K562 (cell line): ENCODE measurements around the gene RBFOX2. TPM values are rescaled to one million over a fixed set of nuclear protein-coding genes. Genes with fewer than 3 reads are reported as not detected.

Experiments used
- ATAC-seq: fragments of 200-7000 bp; cut with Tn5 transposase; 3 replicates; pipeline ENCODE4 v1.9.1; 2020; ENCODE audit warnings: moderate library complexity
- BruUV-seq: library from RNA; stranded (reverse); fragments of 400-500 nt; replicated peaks from 2 replicates; lab custom pipeline; 2021; lab: Mats Ljungman, UMichigan
- CTCF ChIA-PET: fragments of 300-600 bp; formaldehyde crosslinking; extraction: SDS; loops from one replicate; lab custom pipeline; 2021; ENCODE audit warnings: low intra/inter-chr PET ratio; lab: Yijun Ruan, JAX
- POLR2A ChIA-PET: fragments of 300-600, 350-650 bp; sonication (Branson Sonifier 250); formaldehyde crosslinking; extraction: SDS; loops from one replicate; lab custom pipeline; 2021; ENCODE audit warnings: antibody characterized with exemption, inconsistent platforms; lab: Yijun Ruan, JAX
- DNase-seq, 4 experiments: peaks; one replicate each; pipeline versions ENCODE4 v3.0.0 to v3.0.0-alpha.2; 2011 to 2018; ENCODE audit warnings: low spot score in 3 of 4, mixed read lengths in 3 of 4; ENCODE audit errors: extremely low read depth in 1 of 4
- FAIRE-seq: peaks from 2 replicates; lab custom pipeline; 2011; peaks lifted over from hg19 to GRCh38; lab: Jason Lieb, UNC
- H2AFZ ChIP-seq: 2 replicates; pipeline ENCODE4 v1.6.0; 2011; ENCODE audit warnings: low read depth, low read length, control low read depth, inconsistent platforms
- H3K27ac ChIP-seq: fragments of 200-600 bp; 3 replicates; pipeline ENCODE4 v1.8.0; 2011; ENCODE audit warnings: low read depth, mild to moderate bottlenecking, control low read depth, inconsistent platforms, low read length, moderate library complexity, mixed read lengths; ENCODE audit errors: extremely low read depth
- H3K27me3 ChIP-seq, 2 experiments: fragments of 300-600 bp in 1 of 2; 2 replicates in 1 of 2; 3 replicates in 1 of 2; pipeline versions ENCODE4 v1.6.0 to v1.8.0; 2011; ENCODE audit warnings: inconsistent platforms in 2 of 2, low read length in 2 of 2, mild to moderate bottlenecking in 1 of 2, mixed read lengths in 1 of 2, moderate library complexity in 1 of 2; ENCODE audit not compliant: control insufficient read depth in 2 of 2, insufficient read depth in 2 of 2
- H3K36me3 ChIP-seq: fragments of 300-600 bp; 3 replicates; pipeline ENCODE4 v1.8.0; 2011; ENCODE audit warnings: mild to moderate bottlenecking, low read length, inconsistent platforms; ENCODE audit not compliant: control insufficient read depth, insufficient read depth
- H3K4me1 ChIP-seq, 2 experiments: fragments of 200-600 bp in 1 of 2; replicated peaks in 1 of 2; 2 replicates in 1 of 2; 3 replicates in 1 of 2; pipeline versions ENCODE4 v1.5.1 to v1.8.0; 2011; ENCODE audit warnings: inconsistent platforms in 2 of 2, low read length in 2 of 2, mild to moderate bottlenecking in 1 of 2, mixed read lengths in 1 of 2, moderate library complexity in 1 of 2; ENCODE audit not compliant: control insufficient read depth in 2 of 2, insufficient read depth in 2 of 2
- H3K4me2 ChIP-seq: 2 replicates; pipeline ENCODE4 v1.6.1; 2011; ENCODE audit warnings: low read length, control low read depth, inconsistent platforms, mixed read lengths; ENCODE audit not compliant: insufficient read depth
- H3K4me3 ChIP-seq: fragments of 200-600 bp; sonication (generic), shearing (Covaris generic); 2 replicates; pipeline ENCODE4 v1.5.1; 2016; ENCODE audit warnings: control low read depth, inconsistent platforms
- H3K79me2 ChIP-seq: fragments of 200-600 bp; 3 replicates; pipeline ENCODE4 v1.8.0; 2011; ENCODE audit warnings: low read length, inconsistent platforms; ENCODE audit not compliant: control insufficient read depth, insufficient read depth
- H3K9ac ChIP-seq, 2 experiments: 2 replicates each; pipeline versions ENCODE4 v1.6.0 to v1.6.1; 2011; ENCODE audit warnings: low read depth in 2 of 2, low read length in 2 of 2, control low read depth in 1 of 2, inconsistent platforms in 1 of 2, mild to moderate bottlenecking in 1 of 2, mixed read lengths in 1 of 2; ENCODE audit not compliant: insufficient read depth in 1 of 2
- H3K9me1 ChIP-seq: one replicate; pipeline ENCODE4 v1.6.0; 2011; ENCODE audit warnings: inconsistent platforms, mild to moderate bottlenecking, low read length, moderate library complexity; ENCODE audit not compliant: control insufficient read depth, insufficient read depth
- H3K9me3 ChIP-seq: replicated peaks from 2 replicates; pipeline ENCODE4 v1.5.1; 2011; ENCODE audit warnings: low read depth, low read length, inconsistent platforms; ENCODE audit not compliant: control insufficient read depth, insufficient read depth
- H4K20me1 ChIP-seq: replicated peaks from 2 replicates; pipeline ENCODE4 v1.6.1; 2011; ENCODE audit warnings: low read length, inconsistent platforms, mixed read lengths; ENCODE audit not compliant: control insufficient read depth, insufficient read depth
- CTCFL ChIP-seq: IDR thresholded peaks from 2 replicates; pipeline ENCODE4 v1.6.1; 2011; ENCODE audit warnings: borderline replicate concordance, low read depth, mild to moderate bottlenecking, moderate library complexity, low read length; ENCODE audit not compliant: insufficient read depth, poor library complexity, severe bottlenecking
- GTF2E2 ChIP-seq: fragments of 200-800 bp; sonication (Bioruptor generic); IDR thresholded peaks from 2 replicates; pipeline ENCODE4 v1.6.1; 2016; ENCODE audit warnings: missing genetic modification characterization, missing compliant biosample characterization
- JUND ChIP-seq, 2 experiments: IDR thresholded peaks; 2 replicates in 1 of 2; 3 replicates in 1 of 2; pipeline ENCODE4 v1.6.1; 2011; ENCODE audit warnings: borderline replicate concordance in 2 of 2, low read depth in 2 of 2, low read length in 2 of 2, improper control_type of control experiment in 1 of 2, missing biosample characterization in 1 of 2, missing genetic modification characterization in 1 of 2, missing genetic modification reagents in 1 of 2
- KHSRP ChIP-seq: fragments of 450-650 bp; IDR thresholded peaks from 2 replicates; pipeline ENCODE4 v1.6.1; 2017
- MXD1 ChIP-seq: fragments of 250-450 bp; sonication (Bioruptor Pico); IDR thresholded peaks from 2 replicates; pipeline ENCODE4 v1.8.0; 2021; ENCODE audit warnings: borderline replicate concordance, mild to moderate bottlenecking, moderate library complexity; ENCODE audit not compliant: poor library complexity, severe bottlenecking
- NR4A1 ChIP-seq, 2 experiments: fragments of 250-450 bp in 1 of 2; fragments of 450-650 bp in 1 of 2; sonication (Bioruptor Pico) in 1 of 2; IDR thresholded peaks; 2 replicates each; pipeline versions ENCODE4 v1.4.0 to v1.6.1; 2016 to 2020; ENCODE audit warnings: mild to moderate bottlenecking in 2 of 2, missing compliant biosample characterization in 1 of 2, missing genetic modification characterization in 1 of 2, moderate library complexity in 1 of 2
- POLR2B ChIP-seq: fragments of 450-650 bp; IDR thresholded peaks from 2 replicates; pipeline ENCODE4 v1.6.1; 2018; ENCODE audit warnings: low read depth; ENCODE audit not compliant: partially characterized antibody
- POLR2H ChIP-seq: IDR thresholded peaks from 2 replicates; pipeline ENCODE4 v1.6.1; 2016; ENCODE audit warnings: missing genetic modification characterization, low read depth, mild to moderate bottlenecking, control low read depth, missing compliant biosample characterization, moderate library complexity
- RBM22 ChIP-seq: fragments of 200-400 bp; formaldehyde crosslinking; IDR thresholded peaks from 2 replicates; pipeline ENCODE4 v1.6.1; 2018; ENCODE audit warnings: low read length, low read depth; ENCODE audit not compliant: poor library complexity, severe bottlenecking
- RFX5 ChIP-seq: IDR thresholded peaks from 2 replicates; pipeline ENCODE4 v1.6.1; 2011; ENCODE audit warnings: low read depth, mild to moderate bottlenecking, improper control_type of control experiment, low read length
- SMARCB1 ChIP-seq: IDR thresholded peaks from 2 replicates; pipeline ENCODE4 v1.6.1; 2011; ENCODE audit warnings: improper control_type of control experiment, low read depth; ENCODE audit not compliant: insufficient read length
- SNIP1 ChIP-seq: fragments of 450-650 bp; IDR thresholded peaks from 2 replicates; pipeline ENCODE4 v1.7.1; 2017; ENCODE audit warnings: low read depth, mild to moderate bottlenecking
- SNRNP70 ChIP-seq: fragments of 200-400 bp; formaldehyde crosslinking; optimal IDR thresholded peaks from 2 replicates; pipeline ENCODE3; 2017; ENCODE audit warnings: low read depth, low read length
- XRCC3 ChIP-seq: fragments of 450-650 bp; IDR thresholded peaks from 2 replicates; pipeline ENCODE4 v1.6.1; 2017; ENCODE audit warnings: mild to moderate bottlenecking, moderate library complexity
- ZNF146 ChIP-seq: IDR thresholded peaks from one replicate; pipeline ENCODE4 v1.6.1; 2018; ENCODE audit warnings: missing compliant biosample characterization; ENCODE audit not compliant: unreplicated experiment
- ZNF347 ChIP-seq: fragments of 450-650 bp; formaldehyde crosslinking; IDR thresholded peaks from 2 replicates; pipeline ENCODE4 v1.4.0; 2020; ENCODE audit warnings: low read depth, mild to moderate bottlenecking, moderate library complexity
- ZNF707 ChIP-seq: fragments of 250-450 bp; sonication (Bioruptor Pico); conservative IDR thresholded peaks from 2 replicates; pipeline ENCODE4 v1.8.0; 2022; ENCODE audit warnings: inconsistent platforms, mild to moderate bottlenecking, moderate library complexity
- ZNF778 ChIP-seq: fragments of 450-650 bp; formaldehyde crosslinking; IDR thresholded peaks from 2 replicates; pipeline ENCODE4 v1.4.0; 2020; ENCODE audit warnings: mild to moderate bottlenecking, moderate library complexity
- WGBS: fragments of 100-300 bp; shearing (Covaris generic); methylation state at CpG from one replicate; pipeline ENCODE4 v1.1.6; 2016; ENCODE audit warnings: low coverage, mixed read lengths; ENCODE audit not compliant: insufficient coverage; ENCODE audit errors: missing lambda C conversion rate; 5-methylcytosine and 5-hydroxymethylcytosine counted together
- in situ Hi-C: fragments of 300-500 bp; cut with MboI; formaldehyde crosslinking; loops from 4 replicates; pipeline ENCODE4 v1.15.0; 2018; ENCODE audit warnings: inconsistent platforms, mixed read lengths
- intact Hi-C: fragments of 100-400 bp; cut with micrococcal nuclease; formaldehyde crosslinking; loops from 2 replicates; pipeline ENCODE4 v1.14.2; 2022
- polyA plus RNA-seq, 8 experiments: library from polyadenylated mRNA; depleted of rRNA in 4 of 8; stranded (reverse) in 5 of 8; unstranded in 3 of 8; fragments of >200 nt; fragmentation: Nextera tagmentation in 2 of 8; fragmentation: Illumina TruSeq in 1 of 8; extraction: Ambion mirVana in 2 of 8; extraction: Trizol in 1 of 8; gene quantifications; 2 replicates each; pipeline versions ENCODE4 v1.2.1 to v1.2.3, GENCODE V29; 2011 to 2014; ENCODE audit warnings: inconsistent platforms in 1 of 8, missing spikeins in 1 of 8
- total RNA-seq, 7 experiments: library from RNA; depleted of rRNA in 6 of 7; stranded (reverse); fragments of >200 nt in 6 of 7; fragmentation: Illumina TruSeq in 2 of 7; extraction: Trizol in 2 of 7; gene quantifications; 2 replicates each; pipeline versions ENCODE4 v1.2.1 to v1.2.3, GENCODE V29; 2011 to 2021; ENCODE audit warnings: low replicate concordance in 1 of 7

The RBFOX2 gene
- total and polyA plus RNA-seq, 9 of the 15 experiments (the other 6 are each of a cell fraction or from before 2014, with no cell fraction given) = 5.8 to 24.8 (median 14.2) TPM

- no peak for DNase-seq
- Histone ChIP-seq H3K27ac (no peak overlapping the region), H3K4me1 (peaks cover 0 to 8% of the 10 kb centered on the region in 2 experiments; a peak in 2 of 5 replicates), H3K27me3 (no peaks in the 10 kb centered on the region), H3K36me3 (no peaks in the 10 kb centered on the region), H3K9me3 (no peaks in the 10 kb centered on the region), H3K4me2 (no peak overlapping the region), H3K4me3 (no peak overlapping the region), H3K79me2 (no peaks in the 10 kb centered on the region; the same call in 2 of the 3 replicates), H4K20me1 (0 out of 2 replicates have a peak, but pooled peaks cover 7% of the 10 kb centered on the region), H3K9me1 (no peaks in the 10 kb centered on the region), H3K9ac (no peak overlapping the region), H2AFZ (no peak overlapping the region)
- no peak for ATAC-seq
- CTCF ChIA-PET = no interaction called here
- POLR2A ChIA-PET = interaction anchor here (1.5 kb wide), 1 partner anchor 22 kb away, joined by 3 read pairs; no protein-coding TSS in a partner anchor
- in situ Hi-C loops = no loop called here
- intact Hi-C loops = no loop called here
- BruUV-seq = no TSS peak
- no peak for FAIRE-seq
- WGBS = 47% methylated on average over 4 of the region's 4 CpGs
- TF ChIP-seq SNIP1 = no peak
- no peak for TF ChIP-seq POLR2H (tag)
- no peak for TF ChIP-seq SMARCB1
- no peak for TF ChIP-seq ZNF146 (CRISPR knock-in tag)
- TF ChIP-seq ZNF707 = no peak
- no peak for TF ChIP-seq CTCFL
- no peak for TF ChIP-seq NR4A1 (CRISPR knock-in tag; IDR thresholded peaks at IDR 0.05)
- TF ChIP-seq NR4A1 (tag; IDR thresholded peaks at IDR 0.05) = no peak
- TF ChIP-seq RBM22 = no peak
- no peak for TF ChIP-seq ZNF347
- TF ChIP-seq POLR2B = no peak
- TF ChIP-seq SNRNP70 = no peak
- no peak for TF ChIP-seq KHSRP
- no peak for TF ChIP-seq MXD1 (CRISPR knock-in tag)
- no peak for TF ChIP-seq JUND (IDR thresholded peaks at IDR 0.05; ENCODE audit: borderline replicate concordance, low read depth, low read length)
- no peak for TF ChIP-seq JUND (tag; IDR thresholded peaks at IDR 0.05; ENCODE audit: borderline replicate concordance, low read depth, low read length)
- no peak for TF ChIP-seq RFX5
- no peak for TF ChIP-seq ZNF778
- TF ChIP-seq XRCC3 = no peak
- no peak for TF ChIP-seq GTF2E2
Measured at GRCh38 chr22:35893698-35894097, 134.9 kb downstream of the RBFOX2 start.
